Endodermal cell (in vitro differentiated cells): ENCODE data around the gene RALA. TPM values are rescaled to one million over a fixed set of nuclear protein-coding genes. Genes with fewer than 3 reads are reported as not detected.

ENCODE experiments used
- DNase-seq: peaks from one replicate; pipeline ENCODE4 v3.0.0-alpha.2; 2017
- H3K27ac ChIP-seq: 2 replicates; pipeline ENCODE4 v1.5.1; 2013; ENCODE audit warnings: mild to moderate bottlenecking, low read depth, low read length, moderate library complexity
- H3K27me3 ChIP-seq: 2 replicates; pipeline ENCODE4 v1.6.1; 2013; ENCODE audit warnings: mild to moderate bottlenecking, low read length, moderate library complexity; ENCODE audit not compliant: insufficient read depth, control insufficient read depth, poor library complexity, severe bottlenecking
- H3K36me3 ChIP-seq: 2 replicates; pipeline ENCODE4 v1.7.0; 2013; ENCODE audit warnings: mild to moderate bottlenecking, low read length, moderate library complexity; ENCODE audit not compliant: control insufficient read depth, insufficient read depth
- H3K4me1 ChIP-seq: one replicate; pipeline ENCODE4 v1.7.0; 2013; ENCODE audit warnings: low read length; ENCODE audit not compliant: control insufficient read depth, insufficient read depth
- H3K4me3 ChIP-seq: 2 replicates; pipeline ENCODE4 v1.5.1; 2013; ENCODE audit warnings: mild to moderate bottlenecking, low read length, moderate library complexity
- H3K9ac ChIP-seq: 2 replicates; pipeline ENCODE4 v1.6.1; 2013; ENCODE audit warnings: mild to moderate bottlenecking, low read length, moderate library complexity; ENCODE audit not compliant: poor library complexity, severe bottlenecking; ENCODE audit errors: extremely low read depth
- H3K9me3 ChIP-seq: 2 replicates; pipeline ENCODE4 v1.6.1; 2013; ENCODE audit warnings: mild to moderate bottlenecking, low read length, moderate library complexity; ENCODE audit not compliant: control insufficient read depth
- H3K27ac Mint-ChIP-seq: 2 replicates; pipeline ENCODE4 v1.8.0; 2020; ENCODE audit warnings: mixed read lengths
- H3K27me3 Mint-ChIP-seq: 2 replicates; pipeline ENCODE4 v1.8.0; 2021; ENCODE audit warnings: mild to moderate bottlenecking, mixed read lengths; ENCODE audit not compliant: insufficient read depth
- H3K36me3 Mint-ChIP-seq: 2 replicates; pipeline ENCODE4 v1.8.0; 2020; ENCODE audit warnings: low read depth, mixed read lengths
- H3K4me1 Mint-ChIP-seq: 2 replicates; pipeline ENCODE4 v1.8.0; 2020; ENCODE audit warnings: mixed read lengths
- H3K4me3 Mint-ChIP-seq: 2 replicates; pipeline ENCODE4 v1.8.0; 2020; ENCODE audit warnings: mild to moderate bottlenecking, moderate library complexity, mixed read lengths
- H3K9me3 Mint-ChIP-seq: 2 replicates; pipeline ENCODE4 v1.8.0; 2020; ENCODE audit warnings: mild to moderate bottlenecking, mixed read lengths
- WGBS, 2 experiments: methylation state at CpG; one replicate each; pipeline versions ENCODE4 v1.1.5 to v1.1.7; 2013; ENCODE audit warnings: missing lambda C conversion rate in 2 of 2, mixed read lengths in 1 of 2; ENCODE audit not compliant: insufficient coverage in 1 of 2, insufficient read length in 1 of 2; 5-methylcytosine and 5-hydroxymethylcytosine counted together
- total RNA-seq, 2 donors: library from RNA; stranded (reverse); fragmentation: NEBNext Ultra II Directional in 1 of 2; extraction: Animal tissue kit (Norgen Biotek cat#: 25700) in 1 of 2; gene quantifications; 2 replicates in 1 of 2; 3 replicates in 1 of 2; pipeline ENCODE4 v1.2.1, GENCODE V29; 2021
- TF ChIP-seq, protein P1 (sequence below): fragments of 200-600 bp; sonication (generic); conservative IDR thresholded peaks from 2 replicates; pipeline ENCODE4 v1.5.0; 2021; ENCODE audit warnings: antibody characterized with exemption, mild to moderate bottlenecking

RALA gene
- total RNA-seq, 2 donors from 2014 or later: 43.9 to 46.4 TPM

DNA sequence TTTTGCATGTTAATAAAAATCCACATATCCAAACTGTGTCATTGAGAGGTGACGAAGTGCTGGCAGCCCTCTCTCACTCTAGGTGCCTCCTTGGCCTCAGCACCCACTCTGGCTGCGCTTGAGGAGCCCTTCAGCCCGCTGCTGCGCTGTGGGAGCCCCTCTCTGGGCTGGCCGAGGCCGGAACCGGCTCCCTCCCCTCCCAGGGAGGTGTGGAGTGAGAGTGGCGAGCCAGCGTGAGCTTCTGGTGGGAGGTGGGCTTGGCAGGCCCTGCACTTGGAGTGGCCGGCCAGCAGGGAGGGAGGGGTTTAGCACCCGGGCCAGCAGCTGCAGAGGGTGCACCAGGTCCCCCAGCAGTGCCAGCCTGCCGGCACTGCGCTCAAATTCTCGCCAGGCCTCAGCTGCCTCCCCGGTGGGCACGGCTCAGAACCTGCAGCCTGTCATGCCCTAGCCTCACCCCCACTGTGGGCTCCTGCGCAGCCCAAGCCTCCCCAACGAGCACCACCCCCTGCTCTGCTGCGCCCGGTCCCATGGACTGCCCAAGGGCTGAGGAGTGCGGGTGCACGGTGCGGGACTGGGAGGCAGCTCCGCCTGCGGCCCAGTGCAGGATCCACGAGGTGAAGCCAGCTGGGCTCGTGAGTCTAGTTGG lies 46.0 kb upstream of the RALA start:
- Histone ChIP-seq H3K9ac (no peak overlapping the region), H3K4me3 (no peak overlapping the region), H3K9me3 (peaks cover 14% of the 10 kb centered on the region), H3K27me3 (no peaks in the 10 kb centered on the region), H3K4me1 (no peaks in the 10 kb centered on the region), H3K27ac (no peak overlapping the region), H3K36me3 (peaks cover 29% of the 10 kb centered on the region)
- Mint-ChIP-seq H3K27me3 (no peaks in the 10 kb centered on the region), H3K4me3 (no peak overlapping the region), H3K9me3 (peaks cover 22% of the 10 kb centered on the region), H3K27ac (no peak overlapping the region), H3K36me3 (peaks cover 48% of the 10 kb centered on the region), H3K4me1 (peaks cover 1% of the 10 kb centered on the region)
- no peak for DNase-seq
- TF ChIP-seq, protein P1, sequence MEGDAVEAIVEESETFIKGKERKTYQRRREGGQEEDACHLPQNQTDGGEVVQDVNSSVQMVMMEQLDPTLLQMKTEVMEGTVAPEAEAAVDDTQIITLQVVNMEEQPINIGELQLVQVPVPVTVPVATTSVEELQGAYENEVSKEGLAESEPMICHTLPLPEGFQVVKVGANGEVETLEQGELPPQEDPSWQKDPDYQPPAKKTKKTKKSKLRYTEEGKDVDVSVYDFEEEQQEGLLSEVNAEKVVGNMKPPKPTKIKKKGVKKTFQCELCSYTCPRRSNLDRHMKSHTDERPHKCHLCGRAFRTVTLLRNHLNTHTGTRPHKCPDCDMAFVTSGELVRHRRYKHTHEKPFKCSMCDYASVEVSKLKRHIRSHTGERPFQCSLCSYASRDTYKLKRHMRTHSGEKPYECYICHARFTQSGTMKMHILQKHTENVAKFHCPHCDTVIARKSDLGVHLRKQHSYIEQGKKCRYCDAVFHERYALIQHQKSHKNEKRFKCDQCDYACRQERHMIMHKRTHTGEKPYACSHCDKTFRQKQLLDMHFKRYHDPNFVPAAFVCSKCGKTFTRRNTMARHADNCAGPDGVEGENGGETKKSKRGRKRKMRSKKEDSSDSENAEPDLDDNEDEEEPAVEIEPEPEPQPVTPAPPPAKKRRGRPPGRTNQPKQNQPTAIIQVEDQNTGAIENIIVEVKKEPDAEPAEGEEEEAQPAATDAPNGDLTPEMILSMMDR: no peak
- 93 to 94% methylated on average over 18 to 27 of the region's 27 CpGs for WGBS, 2 experiments

DNA sequence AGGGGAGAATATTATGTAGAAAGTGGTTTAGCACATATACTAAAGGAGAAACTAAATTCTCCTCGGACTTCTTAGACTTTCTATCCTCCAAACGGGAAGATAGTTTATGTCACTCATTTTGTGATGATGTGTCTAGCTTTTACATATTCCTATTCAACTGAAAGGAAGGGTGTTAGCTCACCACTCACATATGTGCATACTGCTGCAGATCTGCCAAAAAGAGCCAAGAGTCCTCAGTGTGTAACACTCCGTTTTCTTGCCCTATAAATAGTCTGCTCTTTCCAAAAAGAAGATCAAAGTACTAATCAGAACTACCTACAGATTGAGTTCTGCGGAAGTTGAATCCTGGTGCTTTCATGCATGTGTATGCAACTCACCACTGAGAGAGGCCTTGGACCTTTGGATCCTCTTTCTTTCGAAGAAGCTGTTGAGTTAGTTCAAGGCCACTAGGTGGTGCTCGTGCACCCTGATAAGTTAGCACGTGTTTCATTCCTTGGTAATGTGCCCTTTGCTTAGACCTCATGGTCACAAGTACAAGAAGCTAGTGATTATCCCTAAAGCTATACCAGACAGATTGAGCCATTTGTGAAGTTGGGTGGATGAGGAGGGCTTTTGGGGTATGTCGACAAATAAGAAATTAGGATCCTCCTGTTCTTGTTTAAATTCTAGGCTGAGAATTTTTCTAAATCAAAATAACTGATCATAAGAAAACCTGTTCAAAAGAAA lies 43.1 kb upstream of the RALA start:
- no peaks in the 10 kb centered on the region for H3K27me3 Mint-ChIP-seq
- no peaks in the 10 kb centered on the region for H3K4me1 ChIP-seq
- no peaks in the 10 kb centered on the region for H3K27me3 ChIP-seq
- peaks cover 25% of the 10 kb centered on the region for H3K36me3 Mint-ChIP-seq
- peaks cover 14% of the 10 kb centered on the region for H3K9me3 ChIP-seq
- TF ChIP-seq, protein P1: peak; percentile 91
- WGBS, 2 experiments: 5 to 17% methylated on average over 5 to 7 of the region's 8 CpGs
- H3K9me3 Mint-ChIP-seq: peaks cover 22% of the 10 kb centered on the region
- H3K4me1 Mint-ChIP-seq: peaks cover 9% of the 10 kb centered on the region
- H3K9ac ChIP-seq: no peak overlapping the region
- no peak overlapping the region for H3K4me3 Mint-ChIP-seq
- peaks cover 9% of the 10 kb centered on the region for H3K36me3 ChIP-seq
- no peak overlapping the region for H3K4me3 ChIP-seq
- no peak overlapping the region for H3K27ac Mint-ChIP-seq
- peak; percentile 88 for DNase-seq
- H3K27ac ChIP-seq: no peak overlapping the region

DNA sequence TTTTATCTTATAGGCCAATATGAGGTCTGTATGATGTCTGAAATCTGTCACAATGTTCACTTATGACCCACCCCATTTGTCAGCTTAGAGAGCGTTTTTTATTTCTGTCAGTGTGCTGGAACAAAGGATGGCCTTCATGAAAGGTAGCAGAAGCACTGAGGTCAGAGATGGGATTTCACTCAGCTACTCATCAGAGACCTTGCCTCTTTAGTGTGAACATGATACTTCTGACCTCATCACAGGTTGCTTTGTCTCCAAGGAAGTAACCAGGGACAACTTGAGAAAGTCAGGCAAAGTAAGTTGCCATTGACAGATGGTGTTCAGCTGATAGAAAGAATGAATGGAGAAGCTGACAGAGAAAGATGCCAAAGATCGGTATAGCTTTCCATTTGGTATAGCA lies 40.8 kb upstream of the RALA start:
- DNase-seq: no peak
- 94% methylated on average over 2 of the region's 2 CpGs; no CpG with 5 or more reads in 1 of the 2 experiments for whole genome bisulfite sequencing, 2 experiments
- Histone ChIP-seq H3K9ac (no peak overlapping the region), H3K36me3 (no peaks in the 10 kb centered on the region), H3K4me1 (no peaks in the 10 kb centered on the region), H3K9me3 (no peaks in the 10 kb centered on the region), H3K27me3 (no peaks in the 10 kb centered on the region), H3K27ac (no peak overlapping the region), H3K4me3 (no peak overlapping the region)
- H3K4me3 Mint-ChIP-seq: no peak overlapping the region
- no peaks in the 10 kb centered on the region for H3K27me3 Mint-ChIP-seq
- H3K36me3 Mint-ChIP-seq: peaks cover 11% of the 10 kb centered on the region
- H3K9me3 Mint-ChIP-seq: peaks cover 7% of the 10 kb centered on the region
- TF ChIP-seq, protein P1: no peak
- no peak overlapping the region for H3K27ac Mint-ChIP-seq
- H3K4me1 Mint-ChIP-seq: peaks cover 9% of the 10 kb centered on the region
